Neural crest cell (in vitro differentiated cells): Measurements from ENCODE around the gene PDLIM3. TPM values are rescaled to one million over a fixed set of nuclear protein-coding genes. Genes with fewer than 3 reads are reported as not detected.

Experiments used
- DNase-seq: peaks from one replicate; pipeline ENCODE4 v3.0.0; 2021; ENCODE audit warnings: low read depth, mixed read lengths, low spot score
- H3K27ac Mint-ChIP-seq: one replicate; pipeline ENCODE4 v1.8.0; 2021; ENCODE audit warnings: mild to moderate bottlenecking, mixed read lengths; ENCODE audit not compliant: unreplicated experiment
- H3K27me3 Mint-ChIP-seq: 2 replicates; pipeline ENCODE4 v1.8.0; 2021; ENCODE audit warnings: low read depth, mild to moderate bottlenecking, mixed read lengths
- H3K36me3 Mint-ChIP-seq: 2 replicates; pipeline ENCODE4 v1.8.0; 2021; ENCODE audit warnings: low read depth, mild to moderate bottlenecking, mixed read lengths
- H3K4me1 Mint-ChIP-seq: 2 replicates; pipeline ENCODE4 v1.8.0; 2021; ENCODE audit warnings: mixed read lengths
- H3K4me3 Mint-ChIP-seq: one replicate; pipeline ENCODE4 v1.8.0; 2021; ENCODE audit warnings: mild to moderate bottlenecking, mixed read lengths
- H3K9me3 Mint-ChIP-seq: 2 replicates; pipeline ENCODE4 v1.8.0; 2021; ENCODE audit warnings: mixed read lengths
- CTCF ChIP-seq: fragments of 200-600 bp; sonication (generic); conservative IDR thresholded peaks from 2 replicates; pipeline ENCODE4 v1.5.0; 2021; ENCODE audit warnings: antibody characterized with exemption, mild to moderate bottlenecking
- long read RNA-seq: library from polyadenylated mRNA; unstranded; transcript quantifications from one replicate; pipeline ENCODE4 v2.0.0, GENCODE V29; 2020
- total RNA-seq: library from RNA; stranded (reverse); gene quantifications from 2 replicates; pipeline ENCODE4 v1.2.1, GENCODE V29; 2021

Gene PDLIM3, protein sequence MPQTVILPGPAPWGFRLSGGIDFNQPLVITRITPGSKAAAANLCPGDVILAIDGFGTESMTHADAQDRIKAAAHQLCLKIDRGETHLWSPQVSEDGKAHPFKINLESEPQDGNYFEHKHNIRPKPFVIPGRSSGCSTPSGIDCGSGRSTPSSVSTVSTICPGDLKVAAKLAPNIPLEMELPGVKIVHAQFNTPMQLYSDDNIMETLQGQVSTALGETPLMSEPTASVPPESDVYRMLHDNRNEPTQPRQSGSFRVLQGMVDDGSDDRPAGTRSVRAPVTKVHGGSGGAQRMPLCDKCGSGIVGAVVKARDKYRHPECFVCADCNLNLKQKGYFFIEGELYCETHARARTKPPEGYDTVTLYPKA
- 2.3 and 3.2 TPM in 2 replicates for total RNA-seq
- long read RNA-seq, transcript PDLIM3-203 (7 exons, 1,672 nt): major isoform, 5 of 6 reads
- long read RNA-seq, partial matches to known transcripts: 0 of 6 reads
- long read RNA-seq, other reads (novel, unspliced or antisense): 1 of 6 reads

DNA sequence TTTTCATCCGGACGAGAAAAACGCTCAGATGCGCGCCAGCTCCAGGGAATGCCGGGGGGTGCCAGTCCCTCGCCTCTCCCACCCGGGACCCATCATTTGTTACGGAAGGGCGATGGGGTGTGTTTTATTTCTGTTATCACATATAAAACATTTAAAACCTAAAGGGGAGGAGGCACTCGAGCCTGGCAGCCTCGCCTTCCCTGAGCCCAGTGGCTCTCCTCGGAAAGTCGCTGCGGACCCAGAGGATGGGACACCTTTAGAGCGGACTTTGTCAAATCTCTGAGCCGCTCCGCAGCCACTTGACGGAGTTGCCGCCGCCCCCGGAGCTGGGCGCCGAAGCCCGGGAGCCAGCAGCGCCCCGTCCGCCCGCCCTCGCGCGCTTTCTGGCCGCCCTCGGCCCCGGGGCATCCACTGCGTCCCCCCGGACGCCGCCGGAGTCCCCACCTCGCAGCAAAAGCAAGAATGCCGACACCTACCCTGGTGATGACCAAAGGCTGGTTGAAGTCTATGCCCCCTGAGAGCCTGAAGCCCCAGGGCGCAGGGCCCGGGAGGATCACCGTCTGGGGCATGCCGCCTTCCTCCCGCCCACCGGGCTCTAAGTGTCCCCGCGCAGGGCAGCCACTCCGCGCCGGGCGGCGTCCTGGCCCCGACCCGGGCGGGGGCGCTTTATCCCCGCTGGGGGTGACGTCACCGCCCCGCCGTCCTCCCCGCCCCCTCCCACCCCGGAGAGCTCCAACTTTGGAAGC lies at the start of gene PDLIM3:
Gene PDLIM3, minus strand, starts transcription at position 642 of the 746 bp plus-strand sequence. Its CDS starts 73 bp downstream, at position 569.
- Mint-ChIP-seq H3K27ac (no peak within 1 kb of the TSS), H3K36me3 (no peaks in the 10 kb centered on the region), H3K9me3 (no peaks in the 10 kb centered on the region), H3K4me3 (peak within 1 kb of the TSS; percentile 91), H3K27me3 (peaks cover 44% of the 10 kb centered on the region), H3K4me1 (peaks cover 4% of the 10 kb centered on the region)
- no peak for TF ChIP-seq CTCF
- DNase-seq: peak; percentile 38

DNA sequence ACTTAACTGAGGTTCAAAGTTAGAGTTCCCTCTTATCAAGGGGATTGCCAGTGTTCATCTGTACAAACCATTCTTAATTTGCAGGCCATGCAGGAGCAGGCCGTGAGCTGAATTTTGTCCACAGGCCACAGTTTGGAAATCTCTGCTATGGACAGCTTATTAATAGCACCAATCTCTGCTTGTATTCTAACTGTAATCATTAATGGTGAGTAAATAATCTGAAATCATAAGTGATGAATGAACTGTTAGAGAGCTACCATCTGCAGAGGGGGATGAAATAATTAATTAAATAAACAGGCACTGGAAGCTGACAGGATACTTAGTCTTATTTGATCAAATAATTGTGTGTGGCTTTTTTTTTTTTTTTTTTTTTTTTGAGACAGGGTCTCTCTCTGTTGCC lies 48.5 kb upstream of the PDLIM3 start:
- Mint-ChIP-seq H3K36me3 (no peaks in the 10 kb centered on the region), H3K27ac (no peak overlapping the region), H3K4me1 (peaks cover 21% of the 10 kb centered on the region), H3K27me3 (peaks cover under 1% of the 10 kb centered on the region), H3K9me3 (peaks cover 5% of the 10 kb centered on the region), H3K4me3 (no peak overlapping the region)
- no peak for DNase-seq
- TF ChIP-seq CTCF: no peak

DNA sequence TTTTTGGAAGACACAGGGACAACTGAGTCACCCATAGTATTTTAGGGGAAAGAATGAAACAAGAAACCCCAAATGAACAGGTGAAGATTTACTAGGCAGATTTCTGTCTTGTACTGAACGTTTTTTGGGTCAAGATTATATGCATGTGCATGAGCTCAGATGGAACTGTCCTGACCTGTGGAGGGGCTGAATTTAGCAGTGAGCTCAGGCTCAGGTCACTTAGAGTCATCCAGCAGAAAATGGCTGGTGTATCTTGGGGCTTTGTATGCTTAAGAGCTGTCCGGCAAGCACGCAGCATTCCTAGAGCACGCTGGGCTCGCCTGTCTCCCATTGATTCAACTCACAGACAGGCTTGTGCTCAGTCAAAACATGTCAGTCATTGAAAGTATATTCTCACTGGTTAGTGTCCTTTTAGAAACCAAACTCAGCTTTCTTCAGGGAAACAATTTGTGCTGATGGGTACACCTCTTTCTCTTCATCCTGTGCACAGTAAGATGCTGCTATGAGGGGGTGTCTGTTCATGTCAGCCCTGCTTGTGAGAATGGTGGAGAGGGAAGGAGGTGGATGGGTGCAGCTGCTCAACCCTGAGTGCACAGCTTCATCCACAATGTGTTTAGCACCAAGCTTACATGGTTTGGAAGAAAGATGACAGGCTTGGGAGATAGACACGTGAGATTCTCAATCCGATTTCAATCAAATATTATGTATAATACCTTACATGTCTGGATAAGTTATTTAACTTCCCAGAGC lies 47.5 kb upstream of the PDLIM3 start:
- no peak for DNase-seq
- no peaks in the 10 kb centered on the region for H3K27me3 Mint-ChIP-seq
- no peaks in the 10 kb centered on the region for H3K36me3 Mint-ChIP-seq
- peaks cover 5% of the 10 kb centered on the region for H3K9me3 Mint-ChIP-seq
- H3K4me3 Mint-ChIP-seq: no peak overlapping the region
- TF ChIP-seq CTCF: no peak
- no peak overlapping the region for H3K27ac Mint-ChIP-seq
- peaks cover 19% of the 10 kb centered on the region for H3K4me1 Mint-ChIP-seq

DNA sequence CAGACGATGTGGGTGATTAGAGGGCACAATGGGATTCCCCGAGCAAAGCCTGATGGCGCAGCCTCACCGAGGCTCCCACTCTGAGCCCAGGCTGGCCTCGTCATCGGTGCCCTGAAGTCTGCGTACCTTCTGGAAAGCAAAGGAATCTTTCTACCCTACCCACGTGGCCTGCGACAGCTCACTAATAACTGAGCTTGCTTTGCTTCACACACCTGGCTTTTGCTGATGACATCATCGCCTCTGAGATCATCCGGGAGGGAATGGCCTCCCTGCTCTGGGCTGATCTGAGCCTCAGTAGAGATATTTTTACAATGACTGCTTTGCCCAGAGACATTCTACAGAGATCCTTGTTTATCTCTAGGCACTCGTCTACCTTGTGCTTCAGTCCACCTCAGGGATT lies 45.4 kb upstream of the PDLIM3 start:
- Mint-ChIP-seq H3K27me3 (no peaks in the 10 kb centered on the region), H3K36me3 (no peaks in the 10 kb centered on the region), H3K4me1 (peaks cover 7% of the 10 kb centered on the region), H3K27ac (no peak overlapping the region), H3K4me3 (no peak overlapping the region), H3K9me3 (peaks cover 5% of the 10 kb centered on the region)
- no peak for DNase-seq
- TF ChIP-seq CTCF: no peak

GRCh38 chr4:185578284-185578683 lies 43.0 kb upstream of the PDLIM3 start:
- H3K36me3 Mint-ChIP-seq: no peaks in the 10 kb centered on the region
- no peak overlapping the region for H3K4me3 Mint-ChIP-seq
- no peak overlapping the region for H3K27ac Mint-ChIP-seq
- H3K9me3 Mint-ChIP-seq: peaks cover 5% of the 10 kb centered on the region
- no peak for DNase-seq
- H3K4me1 Mint-ChIP-seq: peaks cover 15% of the 10 kb centered on the region
- no peak for TF ChIP-seq CTCF
- no peaks in the 10 kb centered on the region for H3K27me3 Mint-ChIP-seq
